Common myeloid progenitor, CD34-positive (primary cell): ENCODE measurements around the gene FAM32A.
A peak's percentile ranks its signal among the peaks of the same experiment; 100 is the strongest.

Source experiments
- CTCF ChIA-PET: fragments of 350-600 bp; sonication (Branson Sonifier 250); formaldehyde crosslinking; loops from one replicate; lab custom pipeline; 2021; ENCODE audit warnings: antibody characterized with exemption; lab: Charles Lee
- POLR2A ChIA-PET: fragments of 350-600 bp; sonication (Branson Sonifier 250); formaldehyde crosslinking; loops from one replicate; lab custom pipeline; 2021; ENCODE audit warnings: antibody characterized with exemption; lab: Charles Lee
- DNase-seq, 3 donors: peaks; one replicate each; pipeline versions ENCODE4 v3.0.0 to v3.0.0-alpha.2; 2013
- H3K27ac ChIP-seq, 2 experiments: 1 replicate in 1 of 2; 2 replicates in 1 of 2; pipeline ENCODE4 v1.7.0; 2013; ENCODE audit warnings: inconsistent platforms in 2 of 2, low read length in 2 of 2, mild to moderate bottlenecking in 2 of 2, low read depth in 1 of 2, moderate library complexity in 1 of 2; ENCODE audit not compliant: severe bottlenecking in 2 of 2, insufficient read depth in 1 of 2, poor library complexity in 1 of 2
- H3K27me3 ChIP-seq, 5 experiments: replicated peaks in 2 of 5; 1 replicate in 3 of 5; 2 replicates in 2 of 5; pipeline versions ENCODE4 v1.6.1 to v1.7.0; 2013; ENCODE audit warnings: low read length in 4 of 5, mild to moderate bottlenecking in 2 of 5, moderate library complexity in 2 of 5, inconsistent platforms in 1 of 5; ENCODE audit not compliant: insufficient read depth in 5 of 5, control insufficient read depth in 4 of 5
- H3K36me3 ChIP-seq, 4 experiments: 1 replicate in 2 of 4; 2 replicates in 2 of 4; pipeline versions ENCODE4 v1.6.1 to v1.7.0; 2013; ENCODE audit warnings: low read length in 3 of 4, control low read depth in 1 of 4, mild to moderate bottlenecking in 1 of 4; ENCODE audit not compliant: control insufficient read depth in 4 of 4, insufficient read depth in 4 of 4
- H3K4me1 ChIP-seq, 4 experiments: 1 replicate in 3 of 4; 2 replicates in 1 of 4; pipeline versions ENCODE4 v1.6.1 to v1.7.1; 2013; ENCODE audit warnings: low read length in 3 of 4, mild to moderate bottlenecking in 3 of 4, control low read depth in 1 of 4, inconsistent platforms in 1 of 4, moderate library complexity in 1 of 4; ENCODE audit not compliant: control insufficient read depth in 4 of 4, insufficient read depth in 4 of 4; ENCODE audit errors: control extremely low read depth in 1 of 4
- H3K4me3 ChIP-seq, 7 experiments: 1 replicate in 4 of 7; 2 replicates in 3 of 7; pipeline versions ENCODE4 v1.5.1 to v1.7.0; 2013; ENCODE audit warnings: mild to moderate bottlenecking in 7 of 7, low read length in 6 of 7, moderate library complexity in 6 of 7, inconsistent platforms in 2 of 7, low read depth in 2 of 7, control low read depth in 1 of 7; ENCODE audit not compliant: insufficient read depth in 4 of 7, control insufficient read depth in 1 of 7; ENCODE audit errors: extremely low read depth in 1 of 7
- H3K9me3 ChIP-seq, 5 experiments: 1 replicate in 4 of 5; 2 replicates in 1 of 5; pipeline versions ENCODE4 v1.6.1 to v1.7.1; 2013; ENCODE audit warnings: low read length in 4 of 5, mild to moderate bottlenecking in 2 of 5, inconsistent platforms in 1 of 5, low read depth in 1 of 5, moderate library complexity in 1 of 5; ENCODE audit not compliant: control insufficient read depth in 4 of 5, insufficient read depth in 2 of 5; ENCODE audit errors: control extremely low read depth in 1 of 5
- WGBS: methylation state at CpG from one replicate; pipeline ENCODE4 v1.1.5; 2013; ENCODE audit not compliant: insufficient coverage; 5-methylcytosine and 5-hydroxymethylcytosine counted together

FAM32A gene

DNA sequence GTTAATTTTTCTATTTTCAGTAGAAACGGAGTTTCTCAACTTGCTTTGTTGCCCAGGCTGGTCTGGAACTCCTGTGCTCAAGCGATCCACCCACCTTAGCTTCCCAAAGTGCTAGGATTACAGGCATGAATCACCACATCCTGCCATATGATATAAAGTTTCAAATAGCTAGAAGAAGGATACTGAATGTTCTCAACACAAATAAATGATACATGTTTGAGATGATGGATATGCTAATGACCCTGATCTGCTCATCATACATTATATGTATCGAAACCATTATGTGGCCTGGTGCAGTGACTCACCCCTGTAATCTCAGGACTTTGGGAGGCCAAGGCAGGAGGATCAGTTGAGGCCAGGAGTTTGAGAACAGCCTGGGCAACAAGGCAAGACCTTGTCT is 23.4 kb upstream of the FAM32A start:
- no CpG with 5 or more reads among the region's 3 CpGs for WGBS
- POLR2A ChIA-PET, result interaction anchor here (1.1 kb wide), 1 partner anchor 8 kb away, joined by 5 read pairs; no protein-coding TSS in a partner anchor
- Histone ChIP-seq H3K4me1 (peaks cover 0 to 9% (median 4%) of the 10 kb centered on the region in 4 experiments), H3K4me3 (no peak overlapping the region), H3K36me3 (peaks cover 6 to 16% (median 11%) of the 10 kb centered on the region in 4 experiments), H3K27me3 (no peaks in the 10 kb centered on the region), H3K9me3 (no peaks in the 10 kb centered on the region), H3K27ac (no peak overlapping the region)
- CTCF ChIA-PET, result interaction anchor here (0.6 to 3.3 kb wide), 5 partner anchors 9 to 313 kb away, joined by 3 to 9 read pairs (median 4); partner anchors contain the start of gene CIB3
- DNase-seq, result peak in 2 of 3 donors; percentile 25 to 43

DNA sequence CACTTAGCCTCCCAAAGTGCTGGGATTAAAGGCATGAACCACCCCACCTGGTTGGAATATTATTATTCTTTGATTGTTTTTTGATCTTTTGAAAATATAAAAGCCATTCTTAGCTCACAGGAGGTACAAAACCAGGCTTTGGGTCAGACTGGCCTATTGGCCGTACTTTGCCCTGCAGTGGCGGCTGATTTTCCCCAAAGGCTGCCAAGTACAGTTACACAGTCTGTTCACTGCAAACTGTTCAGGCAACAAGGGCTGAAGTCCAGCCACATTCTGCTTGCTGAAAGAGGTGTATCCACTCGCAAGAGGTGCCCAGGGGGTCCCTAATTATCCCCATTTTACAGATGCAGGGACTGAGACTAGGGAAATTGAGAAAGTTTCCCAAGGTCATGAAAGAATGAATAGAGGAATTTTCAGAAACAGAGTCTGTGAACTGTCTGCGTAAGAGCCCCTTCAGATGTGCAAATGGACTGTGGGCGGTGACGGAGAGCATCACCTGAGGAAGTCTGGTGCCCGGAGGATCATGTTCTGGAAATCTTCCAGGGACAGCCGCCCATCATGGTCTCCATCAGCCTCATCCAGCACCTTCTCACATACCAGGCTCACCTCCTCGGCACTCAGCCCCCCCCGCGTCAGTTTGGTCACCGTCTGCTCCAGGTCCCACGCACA is 20.9 kb upstream of the FAM32A start:
- no peak overlapping the region for H3K27ac ChIP-seq
- no peaks in the 10 kb centered on the region for H3K27me3 ChIP-seq
- 94% methylated on average over 12 of the region's 13 CpGs for WGBS
- H3K9me3 ChIP-seq, result peaks cover 0 to 4% (median 0%) of the 10 kb centered on the region in 5 experiments
- no peak for DNase-seq
- POLR2A ChIA-PET, result no interaction called here
- H3K4me3 ChIP-seq, result no peak overlapping the region
- H3K36me3 ChIP-seq, result no peaks in the 10 kb centered on the region
- peaks cover 0 to 24% (median 21%) of the 10 kb centered on the region in 4 experiments for H3K4me1 ChIP-seq
- CTCF ChIA-PET, result interaction anchor here (1.0 to 1.8 kb wide), 3 partner anchors 9 to 17 kb away, joined by 3 to 5 read pairs (median 4); no protein-coding TSS in a partner anchor

DNA sequence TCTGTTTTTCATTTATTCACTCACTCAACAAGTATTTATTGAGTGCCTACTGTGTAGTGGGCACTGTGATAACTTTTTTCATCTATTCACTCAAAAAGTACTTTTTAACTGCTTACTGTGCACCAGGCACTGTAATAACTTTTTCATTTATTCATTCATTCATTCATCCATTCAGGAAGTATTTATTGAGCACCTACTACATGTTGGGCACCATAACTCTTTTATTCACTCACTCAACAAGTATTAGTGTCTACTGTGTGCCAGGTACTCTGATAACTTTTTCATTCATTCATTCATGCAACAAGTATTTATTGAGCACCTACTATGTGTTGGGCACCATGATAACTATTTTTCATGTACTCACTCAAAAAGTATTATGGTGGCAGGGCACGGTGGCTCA is 18.8 kb upstream of the FAM32A start:
- Histone ChIP-seq H3K4me1 (peaks cover 0 to 31% (median 27%) of the 10 kb centered on the region in 4 experiments), H3K4me3 (no peak overlapping the region), H3K36me3 (no peaks in the 10 kb centered on the region), H3K9me3 (peaks cover 0 to 4% (median 0%) of the 10 kb centered on the region in 5 experiments), H3K27me3 (no peaks in the 10 kb centered on the region), H3K27ac (no peak overlapping the region)
- CTCF ChIA-PET, result no interaction called here
- POLR2A ChIA-PET, result no interaction called here
- DNase-seq, result no peak
- WGBS, result 100% methylated on average over 1 of the region's 1 CpG

DNA sequence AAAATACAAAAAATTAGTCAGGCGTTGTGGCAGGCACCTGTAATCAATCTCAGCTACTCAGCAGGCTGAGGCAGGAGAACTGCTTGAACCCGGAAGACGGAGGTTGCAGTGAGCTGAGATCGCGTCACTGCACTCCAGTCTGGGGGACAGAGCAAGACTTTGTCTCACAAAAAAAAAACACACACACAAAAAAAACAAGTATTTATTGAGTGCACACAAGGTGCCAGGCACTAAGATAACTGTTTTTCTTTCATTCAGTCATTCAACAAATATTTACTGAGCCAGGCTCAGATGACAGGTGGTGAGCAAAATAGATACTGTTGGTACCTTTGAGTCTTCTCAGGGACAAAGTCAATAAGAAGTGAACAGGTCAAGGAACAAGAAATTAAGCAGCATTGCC is 18.2 kb upstream of the FAM32A start:
- no peaks in the 10 kb centered on the region for H3K27me3 ChIP-seq
- 96% methylated on average over 5 of the region's 5 CpGs for WGBS
- POLR2A ChIA-PET, result no interaction called here
- DNase-seq, result no peak
- H3K4me3 ChIP-seq, result no peak overlapping the region
- H3K9me3 ChIP-seq, result peaks cover 0 to 4% (median 0%) of the 10 kb centered on the region in 5 experiments
- no peak overlapping the region for H3K27ac ChIP-seq
- peaks cover 0 to 33% (median 27%) of the 10 kb centered on the region in 4 experiments for H3K4me1 ChIP-seq
- CTCF ChIA-PET, result no interaction called here
- H3K36me3 ChIP-seq, result no peaks in the 10 kb centered on the region

DNA sequence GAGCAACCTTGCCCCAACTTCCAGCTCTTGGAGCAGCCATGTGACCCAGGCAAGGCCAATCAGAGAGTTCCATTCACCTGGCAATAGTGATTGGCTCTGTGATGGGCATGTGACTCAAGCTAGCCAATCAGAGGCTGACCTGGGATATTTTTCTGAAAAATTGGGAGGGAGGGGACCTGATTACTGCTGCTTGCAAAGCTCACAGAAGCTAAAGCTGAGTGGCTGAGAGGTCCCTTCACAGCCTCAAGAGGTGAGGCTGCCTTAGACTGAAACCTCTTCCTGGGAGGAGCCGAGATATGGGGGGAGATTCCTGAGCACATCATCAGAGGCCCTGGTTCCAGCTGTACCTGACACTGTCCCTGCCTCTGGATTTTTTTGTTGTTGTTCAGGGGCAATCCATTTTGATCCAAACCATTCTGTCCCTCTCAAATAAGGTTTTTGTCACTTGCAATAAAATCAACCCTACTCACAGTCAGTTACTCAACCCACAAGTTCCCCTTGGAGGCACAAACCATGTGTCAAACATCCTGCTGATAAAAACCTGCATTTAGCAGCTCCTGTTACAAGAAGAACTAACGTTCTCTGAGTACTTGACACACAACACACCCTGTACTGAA is 16.6 kb upstream of the FAM32A start:
- H3K4me3 ChIP-seq, result peak overlapping the region in 1 of 7 experiments; percentile 0
- POLR2A ChIA-PET, result interaction anchor here (0.6 to 2.5 kb wide), 4 partner anchors 7 to 50 kb away, joined by 3 to 5 read pairs (median 4); partner anchors contain the start of gene HSH2D
- H3K27ac ChIP-seq, result peak overlapping the region in 1 of 2 experiments; percentile 52
- no peaks in the 10 kb centered on the region for H3K36me3 ChIP-seq
- H3K27me3 ChIP-seq, result no peaks in the 10 kb centered on the region
- CTCF ChIA-PET, result interaction anchor here (0.7 to 4.9 kb wide), 11 partner anchors 10 to 109 kb away, joined by 3 to 22 read pairs (median 4); partner anchors contain the start of gene FAM32A
- peaks cover 0 to 4% (median 0%) of the 10 kb centered on the region in 5 experiments for H3K9me3 ChIP-seq
- WGBS, result 20% methylated on average over 1 of the region's 2 CpGs
- H3K4me1 ChIP-seq, result peaks cover 0 to 46% (median 35%) of the 10 kb centered on the region in 4 experiments
- DNase-seq, result peak; percentile 75 to 97 (median 94)

DNA sequence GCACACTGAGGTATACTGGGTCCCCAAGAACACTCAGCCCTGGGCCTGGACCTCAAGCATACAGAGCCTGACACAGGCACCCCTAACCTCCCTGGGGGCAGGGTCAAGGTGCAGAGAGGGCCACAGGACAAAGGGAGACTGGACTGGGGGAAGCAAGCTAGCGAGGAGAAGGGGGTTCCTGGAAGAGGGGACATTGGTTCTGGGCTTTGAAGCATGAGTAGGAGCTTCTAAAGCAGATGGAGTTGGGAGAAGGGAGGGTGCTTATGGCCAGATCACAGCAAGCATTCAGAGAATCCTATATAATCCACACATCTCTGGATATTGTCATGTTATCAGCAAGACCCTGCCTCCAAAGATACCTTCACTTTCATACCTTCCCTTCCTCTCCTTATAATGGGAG is 15.1 kb upstream of the FAM32A start:
- Histone ChIP-seq H3K4me1 (peaks cover 0 to 46% (median 36%) of the 10 kb centered on the region in 4 experiments), H3K27ac (peak overlapping the region in 1 of 2 experiments; percentile 43), H3K36me3 (no peaks in the 10 kb centered on the region), H3K27me3 (no peaks in the 10 kb centered on the region), H3K4me3 (no peak overlapping the region), H3K9me3 (peaks cover 0 to 4% (median 0%) of the 10 kb centered on the region in 5 experiments)
- 100% methylated on average over 1 of the region's 1 CpG for WGBS
- DNase-seq, result no peak
- POLR2A ChIA-PET, result interaction anchor here (2.5 kb wide), 1 partner anchor 9 kb away, joined by 5 read pairs; no protein-coding TSS in a partner anchor
- CTCF ChIA-PET, result interaction anchor here (1.0 to 4.9 kb wide), 9 partner anchors 10 to 107 kb away, joined by 3 to 22 read pairs (median 4); partner anchors contain the start of genes FAM32A, HSH2D and RAB8A
